ENCODE measurements around the gene ABCA9. TPM values are rescaled to one million over a fixed set of nuclear protein-coding genes. Genes with fewer than 3 reads are reported as not detected.
"Not testable (repeated sequence)": the region's sequence is repeated elsewhere in the genome, so short reads cannot be mapped to it uniquely, and the experiment has no call there.

The ABCA9 gene
- total RNA-seq, 1 experiment from 2014 or later: 0.05 TPM

GRCh38 chr17:69072803-69073256 lies 12.1 kb upstream of the ABCA9 start:
- H3K36me3 ChIP-seq (ENCODE audit: control insufficient read depth, insufficient read depth, low read length); H3K4me1 ChIP-seq (ENCODE audit: control insufficient read depth, insufficient read depth, low read length); BruUV-seq (replicated peaks); H3K4me3 ChIP-seq (ENCODE audit: low read depth in 2 of 2, low read length in 2 of 2); ATAC-seq; POLR2A ChIA-PET; DNase-seq (ENCODE audit: low read depth, low spot score); H3K27me3 ChIP-seq (ENCODE audit: control insufficient read depth, insufficient read depth, low read length); in situ Hi-C loops (cut with HindIII; ENCODE audit: low pct_unique_long_range_greater_than_20kb, low sequenced_read_pairs); CTCF ChIA-PET; H3K9me3 ChIP-seq (ENCODE audit: control insufficient read depth, insufficient read depth, low read depth, low read length); intact Hi-C loops (cut with micrococcal nuclease; ENCODE audit: unreplicated experiment); H3K27ac ChIP-seq (ENCODE audit: low read length): not testable (repeated sequence)

- ATAC-seq; H3K9me3 ChIP-seq (ENCODE audit: control insufficient read depth, insufficient read depth, low read depth, low read length); BruUV-seq (replicated peaks); H3K36me3 ChIP-seq (ENCODE audit: control insufficient read depth, insufficient read depth, low read length); CTCF ChIA-PET; H3K27ac ChIP-seq (ENCODE audit: low read length); DNase-seq (ENCODE audit: low read depth, low spot score); H3K4me1 ChIP-seq (ENCODE audit: control insufficient read depth, insufficient read depth, low read length); intact Hi-C loops (cut with micrococcal nuclease; ENCODE audit: unreplicated experiment); H3K4me3 ChIP-seq (ENCODE audit: low read depth in 2 of 2, low read length in 2 of 2); H3K27me3 ChIP-seq (ENCODE audit: control insufficient read depth, insufficient read depth, low read length); POLR2A ChIA-PET; in situ Hi-C loops (cut with HindIII; ENCODE audit: low pct_unique_long_range_greater_than_20kb, low sequenced_read_pairs): not testable (repeated sequence)
Measured at GRCh38 chr17:69071233-69071586, 10.5 kb upstream of the ABCA9 start.

- in situ Hi-C loops (cut with HindIII; ENCODE audit: low pct_unique_long_range_greater_than_20kb, low sequenced_read_pairs); CTCF ChIA-PET; H3K27ac ChIP-seq (ENCODE audit: low read length); DNase-seq (ENCODE audit: low read depth, low spot score); H3K9me3 ChIP-seq (ENCODE audit: control insufficient read depth, insufficient read depth, low read depth, low read length); ATAC-seq; POLR2A ChIA-PET; H3K4me1 ChIP-seq (ENCODE audit: control insufficient read depth, insufficient read depth, low read length); BruUV-seq (replicated peaks); H3K36me3 ChIP-seq (ENCODE audit: control insufficient read depth, insufficient read depth, low read length); intact Hi-C loops (cut with micrococcal nuclease; ENCODE audit: unreplicated experiment); H3K4me3 ChIP-seq (ENCODE audit: low read depth in 2 of 2, low read length in 2 of 2); H3K27me3 ChIP-seq (ENCODE audit: control insufficient read depth, insufficient read depth, low read length): not testable (repeated sequence)
Measured at GRCh38 chr17:69070378-69071232, 9.9 kb upstream of the ABCA9 start.

GRCh38 chr17:69069226-69069750 lies 8.6 kb upstream of the ABCA9 start:
- TF ChIP-seq, protein P1, sequence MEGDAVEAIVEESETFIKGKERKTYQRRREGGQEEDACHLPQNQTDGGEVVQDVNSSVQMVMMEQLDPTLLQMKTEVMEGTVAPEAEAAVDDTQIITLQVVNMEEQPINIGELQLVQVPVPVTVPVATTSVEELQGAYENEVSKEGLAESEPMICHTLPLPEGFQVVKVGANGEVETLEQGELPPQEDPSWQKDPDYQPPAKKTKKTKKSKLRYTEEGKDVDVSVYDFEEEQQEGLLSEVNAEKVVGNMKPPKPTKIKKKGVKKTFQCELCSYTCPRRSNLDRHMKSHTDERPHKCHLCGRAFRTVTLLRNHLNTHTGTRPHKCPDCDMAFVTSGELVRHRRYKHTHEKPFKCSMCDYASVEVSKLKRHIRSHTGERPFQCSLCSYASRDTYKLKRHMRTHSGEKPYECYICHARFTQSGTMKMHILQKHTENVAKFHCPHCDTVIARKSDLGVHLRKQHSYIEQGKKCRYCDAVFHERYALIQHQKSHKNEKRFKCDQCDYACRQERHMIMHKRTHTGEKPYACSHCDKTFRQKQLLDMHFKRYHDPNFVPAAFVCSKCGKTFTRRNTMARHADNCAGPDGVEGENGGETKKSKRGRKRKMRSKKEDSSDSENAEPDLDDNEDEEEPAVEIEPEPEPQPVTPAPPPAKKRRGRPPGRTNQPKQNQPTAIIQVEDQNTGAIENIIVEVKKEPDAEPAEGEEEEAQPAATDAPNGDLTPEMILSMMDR (IDR thresholded peaks at IDR 0.05): no peak
- no peak for TF ChIP-seq SIN3A (IDR thresholded peaks at IDR 0.05; ENCODE audit: borderline replicate concordance, insufficient read depth, low read depth, low read length)
- TF ChIP-seq, protein P2, sequence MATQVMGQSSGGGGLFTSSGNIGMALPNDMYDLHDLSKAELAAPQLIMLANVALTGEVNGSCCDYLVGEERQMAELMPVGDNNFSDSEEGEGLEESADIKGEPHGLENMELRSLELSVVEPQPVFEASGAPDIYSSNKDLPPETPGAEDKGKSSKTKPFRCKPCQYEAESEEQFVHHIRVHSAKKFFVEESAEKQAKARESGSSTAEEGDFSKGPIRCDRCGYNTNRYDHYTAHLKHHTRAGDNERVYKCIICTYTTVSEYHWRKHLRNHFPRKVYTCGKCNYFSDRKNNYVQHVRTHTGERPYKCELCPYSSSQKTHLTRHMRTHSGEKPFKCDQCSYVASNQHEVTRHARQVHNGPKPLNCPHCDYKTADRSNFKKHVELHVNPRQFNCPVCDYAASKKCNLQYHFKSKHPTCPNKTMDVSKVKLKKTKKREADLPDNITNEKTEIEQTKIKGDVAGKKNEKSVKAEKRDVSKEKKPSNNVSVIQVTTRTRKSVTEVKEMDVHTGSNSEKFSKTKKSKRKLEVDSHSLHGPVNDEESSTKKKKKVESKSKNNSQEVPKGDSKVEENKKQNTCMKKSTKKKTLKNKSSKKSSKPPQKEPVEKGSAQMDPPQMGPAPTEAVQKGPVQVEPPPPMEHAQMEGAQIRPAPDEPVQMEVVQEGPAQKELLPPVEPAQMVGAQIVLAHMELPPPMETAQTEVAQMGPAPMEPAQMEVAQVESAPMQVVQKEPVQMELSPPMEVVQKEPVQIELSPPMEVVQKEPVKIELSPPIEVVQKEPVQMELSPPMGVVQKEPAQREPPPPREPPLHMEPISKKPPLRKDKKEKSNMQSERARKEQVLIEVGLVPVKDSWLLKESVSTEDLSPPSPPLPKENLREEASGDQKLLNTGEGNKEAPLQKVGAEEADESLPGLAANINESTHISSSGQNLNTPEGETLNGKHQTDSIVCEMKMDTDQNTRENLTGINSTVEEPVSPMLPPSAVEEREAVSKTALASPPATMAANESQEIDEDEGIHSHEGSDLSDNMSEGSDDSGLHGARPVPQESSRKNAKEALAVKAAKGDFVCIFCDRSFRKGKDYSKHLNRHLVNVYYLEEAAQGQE (IDR thresholded peaks at IDR 0.05; ENCODE audit: insufficient read depth in 1 of 2, low read depth in 2 of 2, low read length in 1 of 2): no peak
- no peak for TF ChIP-seq TCF7L2 (IDR thresholded peaks at IDR 0.05; ENCODE audit: low read depth, low read length)
- no peak for TF ChIP-seq POLR2AphosphoS5 (IDR thresholded peaks at IDR 0.05; ENCODE audit: low read depth, low read length)
- ChIA-PET POLR2A (no interaction called here), CTCF (no interaction called here)
- Histone ChIP-seq H3K4me1 (ENCODE audit: control insufficient read depth, insufficient read depth, low read length) (no peaks in the 10 kb centered on the region), H3K27ac (ENCODE audit: low read length) (no peak overlapping the region), H3K9me3 (ENCODE audit: control insufficient read depth, insufficient read depth, low read depth, low read length) (no peaks in the 10 kb centered on the region), H3K27me3 (ENCODE audit: control insufficient read depth, insufficient read depth, low read length) (no peaks in the 10 kb centered on the region), H3K36me3 (ENCODE audit: control insufficient read depth, insufficient read depth, low read length) (no peaks in the 10 kb centered on the region), H3K4me3 (ENCODE audit: low read depth in 2 of 2, low read length in 2 of 2) (no peak overlapping the region)
- DNase-seq (ENCODE audit: low read depth, low spot score) (no peak), ATAC-seq (no peak)
- intact Hi-C loops (cut with micrococcal nuclease; ENCODE audit: unreplicated experiment): no loop called here
- in situ Hi-C loops (cut with HindIII; ENCODE audit: low pct_unique_long_range_greater_than_20kb, low sequenced_read_pairs): no loop called here
- no TSS peak for BruUV-seq (replicated peaks)
